Cardiac fibroblast (primary cell): ENCODE measurements around the gene NFIB.

ENCODE experiments used
- DNase-seq, 2 donors: peaks; one replicate each; pipeline versions ENCODE4 v3.0.0 to v3.0.0-alpha.2; 2010; ENCODE audit warnings: low read depth in 2 of 2
- H3K4me3 ChIP-seq, 2 donors: replicated peaks in 1 of 2; 1 replicate in 1 of 2; 2 replicates in 1 of 2; pipeline ENCODE4 v1.5.1; 2011; ENCODE audit warnings: low read depth in 2 of 2, low read length in 2 of 2, mild to moderate bottlenecking in 2 of 2, moderate library complexity in 1 of 2
- CTCF ChIP-seq: IDR thresholded peaks from one replicate; pipeline ENCODE4 v1.5.1; 2011; ENCODE audit warnings: low read depth, mild to moderate bottlenecking, low read length, inconsistent platforms

The NFIB gene

GRCh38 chr9:14313951-14314423 lies at the start of gene NFIB:
NFIB (minus strand) TSS chr9:14314141; CDS start chr9:14313511, 630 bp downstream.
- peak; percentile 70 to 71 for DNase-seq
- peak within 1 kb of the TSS; percentile 72 to 81 for H3K4me3 ChIP-seq
- TF ChIP-seq CTCF, result no peak

GRCh38 chr9:14362175-14362574 lies 48.2 kb upstream of the NFIB start:
- DNase-seq, result peak; percentile 59 to 90
- H3K4me3 ChIP-seq, result no peak overlapping the region
- TF ChIP-seq CTCF, result no peak

GRCh38 chr9:14361074-14361473 lies 47.1 kb upstream of the NFIB start:
- TF ChIP-seq CTCF, result no peak
- DNase-seq, result peak in 1 of 2 donors; percentile 45

GRCh38 chr9:14358523-14358922 lies 44.6 kb upstream of the NFIB start:
- no peak overlapping the region for H3K4me3 ChIP-seq
- peak in 1 of 2 donors; percentile 53 for DNase-seq
- no peak for TF ChIP-seq CTCF

More at GRCh38 chr9:14361074-14361473, 47.1 kb upstream of the NFIB start:
- H3K4me3 ChIP-seq, result no peak overlapping the region

GRCh38 chr9:14356351-14357265 lies 42.7 kb upstream of the NFIB start:
- no peak for DNase-seq
- H3K4me3 ChIP-seq, result no peak overlapping the region
- no peak for TF ChIP-seq CTCF

- TF ChIP-seq CTCF, result no peak
- DNase-seq, result no peak
- H3K4me3 ChIP-seq, result no peak overlapping the region
Observed at GRCh38 chr9:14354201-14354600, 40.3 kb upstream of the NFIB start.
